NK-92 treated with Interleukin-12 subunit alpha and Interleukin-12 subunit beta, amount 100 ng/mL, for 24 hours (cell line): Measurements from ENCODE around the gene MKNK2.
"Not testable (repeated sequence)": the region's sequence is repeated elsewhere in the genome, so short reads cannot be mapped to it uniquely, and the experiment has no call there.

Experiments
- DNase-seq: peaks from one replicate; lab custom pipeline; 2025; lab: John Stamatoyannopoulos, UW

Gene MKNK2

DNA sequence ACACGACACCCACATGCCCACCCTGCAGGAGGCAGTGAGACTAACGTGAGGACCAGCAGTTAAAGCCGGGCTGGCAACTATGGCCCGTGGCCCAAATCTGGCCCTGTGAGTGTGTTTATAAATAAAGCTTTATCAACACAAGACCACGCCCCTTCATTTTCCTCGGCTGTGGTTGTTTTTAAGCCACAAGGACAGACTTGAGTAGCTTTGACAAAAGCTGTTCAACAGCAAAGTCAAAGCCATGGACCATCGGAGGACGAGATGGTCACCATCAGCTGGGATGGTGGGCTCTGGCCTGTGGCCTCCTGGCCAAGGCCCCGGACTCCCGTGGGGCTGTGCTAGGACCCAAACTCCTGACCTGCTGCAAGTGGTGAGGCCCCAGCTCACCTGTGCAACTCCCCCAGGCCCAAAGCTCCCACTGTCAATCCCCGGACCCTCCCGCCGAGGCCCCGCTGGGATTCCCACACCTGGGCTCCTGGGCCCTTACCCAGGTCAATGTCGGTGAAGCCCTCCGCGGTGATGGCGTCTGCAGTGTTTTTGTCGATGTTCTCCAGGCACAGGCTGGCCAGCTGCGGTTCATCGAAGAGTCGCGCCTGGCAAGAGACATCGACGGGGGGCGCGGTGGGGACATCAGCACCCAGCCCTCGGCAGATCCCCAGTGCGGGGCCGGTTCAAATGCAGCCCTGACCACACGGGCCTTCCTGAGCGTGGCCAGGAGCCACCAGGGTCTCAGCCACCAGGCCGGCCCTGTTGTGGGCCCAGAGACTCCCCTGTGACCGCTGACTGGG lies 60.6 kb downstream of the MKNK2 start:
- no peak for DNase-seq

DNA sequence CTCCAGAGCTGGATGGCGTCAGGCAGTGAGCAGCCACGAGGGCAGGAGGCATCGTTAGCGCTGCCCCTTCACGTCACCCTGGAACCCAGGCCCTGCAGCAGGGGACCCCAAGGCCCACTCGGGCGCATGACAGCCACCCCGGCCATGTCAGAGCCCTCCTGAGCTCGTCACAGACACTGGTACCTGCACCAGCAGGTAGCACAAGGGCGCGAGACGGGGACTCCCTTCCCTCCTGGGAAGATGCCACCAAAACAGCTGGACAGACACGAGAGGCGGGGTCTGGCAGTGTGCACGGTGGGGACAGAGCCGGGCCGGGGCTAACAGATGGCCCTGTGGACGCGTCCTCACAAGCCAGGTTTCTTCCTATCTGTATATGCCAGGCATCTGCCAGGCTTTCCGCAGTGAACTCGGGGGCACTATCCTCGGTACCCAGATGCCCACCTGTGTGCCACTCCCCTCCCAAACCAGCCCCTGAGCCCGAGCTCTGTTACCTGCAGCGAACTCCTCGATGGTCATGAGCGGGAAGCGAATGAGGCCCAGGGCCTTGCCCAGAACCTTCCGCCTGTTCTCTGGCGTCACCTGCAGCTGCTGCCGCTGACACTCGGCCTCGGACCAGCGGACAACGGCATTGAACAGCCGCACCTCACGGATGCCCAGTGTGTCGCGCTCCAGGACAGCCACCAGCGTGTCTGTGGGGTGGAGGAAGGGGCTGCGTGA lies 61.4 kb downstream of the MKNK2 start:
- no peak for DNase-seq

DNA sequence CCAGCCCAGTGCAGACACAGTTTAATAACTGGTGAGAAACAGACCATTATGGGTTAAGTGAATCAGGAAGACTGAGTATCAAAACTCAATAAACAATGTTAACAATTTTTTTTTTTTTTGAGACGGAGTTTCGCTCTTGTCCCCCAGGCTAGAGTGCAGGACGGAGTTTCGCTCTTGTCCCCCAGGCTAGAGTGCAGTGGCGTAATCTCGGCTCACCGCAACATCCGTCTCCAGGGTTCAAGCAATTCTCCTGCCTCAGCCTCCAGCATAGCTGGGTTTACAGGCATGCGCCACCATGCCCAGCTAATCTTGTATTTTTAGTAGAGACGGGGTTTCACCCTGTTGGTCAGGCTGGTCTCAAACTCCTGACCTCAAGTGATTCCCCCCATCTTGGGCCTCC lies 62.6 kb downstream of the MKNK2 start:
- DNase-seq: not testable (repeated sequence)
